GM21825 (cell line): ENCODE data around the gene ARHGAP4.

Source experiments
- ATAC-seq: cut with Tn5 transposase; IDR thresholded peaks from one replicate; pipeline ENCODE4 v1.9.1; 2021; ENCODE audit warnings: mild to moderate bottlenecking, moderate library complexity; ENCODE audit not compliant: unreplicated experiment

ARHGAP4 gene

DNA sequence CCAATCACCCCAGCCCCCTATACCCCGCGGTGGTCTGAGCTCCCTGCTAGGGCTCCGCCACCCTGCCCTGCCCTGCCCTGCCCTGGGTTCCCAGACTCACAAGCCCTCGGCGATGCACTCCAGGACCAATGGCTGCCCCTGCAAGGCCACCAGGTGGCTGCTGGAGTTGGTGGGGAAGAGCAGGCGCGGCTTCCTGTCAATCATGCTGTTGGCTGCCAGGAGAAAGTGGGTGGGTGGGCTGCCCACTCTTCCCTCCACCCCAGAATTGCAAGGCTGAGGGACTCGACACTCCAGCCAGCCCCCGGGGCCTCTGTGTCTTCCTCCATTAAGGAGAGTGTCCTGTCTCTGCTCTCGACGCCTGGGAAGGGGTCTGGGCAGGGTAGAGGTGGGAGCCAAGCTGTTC is 55.8 kb downstream of the ARHGAP4 start:
- ATAC-seq: no peak

DNA sequence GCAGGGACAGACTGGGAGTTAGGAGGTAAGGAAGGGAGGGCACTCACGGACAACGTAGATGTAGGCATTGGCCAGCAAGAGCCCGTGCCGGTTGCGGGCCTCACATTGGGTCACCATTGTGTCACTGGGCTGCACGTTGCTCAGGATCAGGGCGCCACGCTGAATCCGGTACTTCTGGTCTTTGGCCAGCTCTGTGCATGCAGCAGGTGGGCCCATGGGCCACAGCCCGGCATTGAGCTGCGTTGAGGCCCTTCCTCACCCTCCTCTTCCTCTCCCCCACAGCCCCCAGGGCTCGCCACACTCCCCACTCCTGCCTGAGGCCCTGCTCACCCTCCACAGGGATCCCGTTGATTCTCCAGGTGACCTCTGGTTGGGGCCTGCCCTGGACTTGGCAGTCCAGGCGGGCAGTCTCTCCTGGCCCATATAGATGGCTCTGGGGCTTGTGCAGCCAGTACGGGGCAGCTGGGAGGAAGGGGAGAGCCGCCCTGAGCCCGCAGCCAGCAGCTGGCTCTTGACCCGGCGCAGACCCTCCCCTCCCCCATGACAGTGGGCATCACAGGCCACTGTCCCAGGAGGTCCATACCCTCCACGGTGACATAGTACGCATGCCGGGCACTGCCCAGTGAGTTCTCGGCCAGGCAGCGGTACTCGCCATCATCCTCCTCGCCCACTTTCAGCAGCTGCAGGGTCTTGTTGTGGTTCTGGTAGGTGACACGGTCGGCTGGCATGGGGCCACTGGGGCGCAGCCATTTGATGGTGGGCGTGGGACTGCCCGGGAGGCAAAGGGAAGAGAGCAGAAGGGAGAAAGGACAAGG is 56.4 kb downstream of the ARHGAP4 start:
- ATAC-seq: no peak

DNA sequence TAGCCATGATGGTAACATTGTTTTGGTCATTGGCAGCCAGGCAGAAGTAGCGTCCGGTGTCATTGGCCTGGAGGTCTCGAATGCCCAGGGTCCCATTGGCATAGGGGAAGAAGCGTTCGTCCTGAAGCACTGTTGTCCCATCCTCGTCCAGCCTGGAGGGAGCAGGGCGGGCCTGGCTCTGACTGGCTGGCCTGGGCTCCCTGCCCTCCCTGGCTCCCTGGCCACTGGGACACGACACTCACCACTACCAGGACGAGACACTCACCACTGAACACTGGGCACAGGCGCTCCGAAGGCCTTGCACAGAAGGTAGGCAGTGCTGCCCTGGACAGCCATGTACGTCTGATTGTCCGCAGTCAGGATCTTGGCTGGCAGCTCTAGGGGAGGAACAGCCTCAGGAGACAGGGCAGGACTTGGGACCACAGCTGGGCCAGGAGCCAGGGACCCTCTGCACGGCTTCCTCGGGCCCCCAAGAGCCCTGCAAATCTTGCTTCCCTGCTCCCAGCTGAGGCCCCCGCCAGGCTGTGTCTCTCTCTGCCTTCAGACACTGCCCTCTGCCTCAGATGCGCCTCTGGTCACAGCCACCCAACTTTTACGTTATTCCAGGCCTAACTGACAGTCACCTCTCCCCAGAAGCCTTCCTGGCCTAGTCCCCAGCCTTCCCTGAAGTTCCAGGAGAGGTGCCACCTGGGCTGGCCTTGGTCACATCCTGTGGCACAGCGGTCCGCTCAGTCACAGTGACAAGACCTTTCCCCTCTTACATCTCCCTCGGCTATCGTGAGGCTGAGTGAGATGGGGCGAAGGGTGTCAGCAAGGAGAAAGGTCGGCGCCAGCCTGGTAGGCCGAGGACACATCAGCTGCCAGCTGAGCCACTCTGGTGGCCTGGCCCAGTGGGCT is 57.2 kb downstream of the ARHGAP4 start:
- ATAC-seq: no peak

DNA sequence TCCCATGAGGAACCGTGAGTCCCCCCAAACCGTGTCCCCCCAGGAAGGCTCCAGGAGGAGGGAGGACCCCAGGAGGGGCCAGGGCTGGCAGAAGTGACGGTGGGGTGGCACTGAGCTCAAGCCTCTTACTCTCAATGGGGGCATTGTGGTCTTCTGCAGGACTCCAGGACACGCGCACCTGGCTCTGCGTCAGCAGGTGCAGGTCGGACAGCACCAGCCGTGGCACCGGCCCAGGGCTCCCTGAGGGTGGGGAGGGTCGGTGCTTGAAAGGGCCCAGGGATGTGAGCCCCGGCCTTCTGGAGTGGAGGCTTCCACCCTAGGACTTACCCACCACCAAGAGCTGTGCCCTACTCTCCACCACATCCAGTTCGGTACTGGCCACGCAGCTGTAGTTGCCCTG is 58.4 kb downstream of the ARHGAP4 start:
- ATAC-seq: no peak

DNA sequence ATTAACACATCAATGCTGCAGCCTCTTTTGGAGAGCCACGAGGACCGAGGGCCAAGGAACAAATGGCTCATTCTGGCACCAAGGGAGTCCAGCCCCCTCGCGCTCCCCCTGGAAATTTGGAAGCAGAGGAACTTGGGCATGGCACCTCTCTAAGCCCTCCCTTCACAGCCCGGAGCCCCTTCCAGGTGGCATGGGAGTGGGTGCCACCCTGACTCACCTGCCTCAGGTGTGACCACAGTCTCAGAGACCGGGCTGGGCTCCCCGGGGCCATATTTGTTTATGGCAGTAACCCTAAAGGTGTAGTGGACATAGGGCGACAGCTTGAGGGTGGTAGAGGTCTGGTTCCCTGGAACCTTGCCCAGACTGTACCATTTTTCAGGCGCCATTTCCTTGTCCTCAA is 58.9 kb downstream of the ARHGAP4 start:
- no peak for ATAC-seq

DNA sequence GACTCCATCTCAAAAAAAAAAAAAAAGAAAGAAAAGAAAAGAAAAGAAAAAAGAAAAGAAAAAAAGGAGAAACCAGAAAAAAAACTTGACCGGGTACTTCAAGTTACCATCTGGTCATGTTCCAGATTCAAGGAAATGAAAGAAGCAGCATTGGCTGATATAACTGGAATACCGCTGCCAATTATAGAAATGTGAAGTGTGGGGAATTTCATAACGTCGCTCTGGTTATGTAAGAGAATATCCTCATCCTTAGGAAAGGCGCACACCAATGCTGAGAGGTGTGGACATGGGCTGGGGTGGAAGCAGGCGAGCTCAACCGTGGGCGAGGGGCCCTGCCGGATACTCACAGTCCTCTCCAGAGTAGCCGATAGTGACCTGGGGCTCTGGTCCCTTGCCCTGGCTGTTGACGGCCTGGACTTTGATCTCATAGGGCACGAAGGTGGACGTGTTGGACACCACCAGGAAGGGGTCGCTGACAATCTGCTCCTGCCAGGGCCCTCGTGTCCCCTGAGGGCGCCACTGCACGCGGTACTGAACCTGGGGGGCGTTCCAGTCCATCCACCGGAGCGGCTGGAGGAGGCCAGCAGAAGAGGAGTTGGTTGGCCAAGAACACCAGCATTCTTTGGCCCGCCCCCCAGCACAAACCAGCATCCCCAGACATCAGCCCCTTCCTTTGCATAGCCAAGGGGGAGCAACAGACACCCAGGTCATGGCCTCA is 59.6 kb downstream of the ARHGAP4 start:
- ATAC-seq: no peak

DNA sequence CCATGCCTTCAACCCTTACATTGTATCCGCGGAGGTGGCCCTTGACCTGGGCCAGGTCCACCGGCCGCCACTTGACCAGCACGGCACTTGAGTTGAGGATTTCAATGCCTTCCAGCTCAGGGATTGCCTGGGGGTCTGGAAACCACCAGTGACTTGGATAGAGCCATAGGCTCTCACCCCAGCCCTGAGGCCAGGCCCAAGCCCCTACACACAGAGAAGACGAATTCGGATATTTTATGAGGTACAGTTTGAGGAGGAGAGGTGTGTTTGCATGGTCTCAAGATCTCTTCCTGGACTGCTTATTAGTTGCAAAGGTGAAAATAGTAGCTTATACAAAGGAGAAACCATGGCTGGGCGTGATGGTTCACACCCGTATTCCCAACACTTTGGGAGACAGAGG is 60.4 kb downstream of the ARHGAP4 start:
- no peak for ATAC-seq

DNA sequence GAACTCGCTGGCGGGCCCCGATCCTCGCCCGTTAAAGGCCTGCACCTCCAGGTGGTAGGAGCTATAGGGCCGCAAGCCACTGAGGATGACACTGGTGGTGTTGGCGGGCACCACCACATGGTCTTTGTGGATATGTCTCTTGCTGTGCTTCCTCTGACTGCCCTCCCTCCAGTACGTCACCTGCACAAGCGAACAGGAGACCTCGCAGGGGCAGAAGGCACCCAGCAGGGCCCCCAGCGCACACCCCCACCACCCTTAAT is 60.8 kb downstream of the ARHGAP4 start:
- no peak for ATAC-seq

DNA sequence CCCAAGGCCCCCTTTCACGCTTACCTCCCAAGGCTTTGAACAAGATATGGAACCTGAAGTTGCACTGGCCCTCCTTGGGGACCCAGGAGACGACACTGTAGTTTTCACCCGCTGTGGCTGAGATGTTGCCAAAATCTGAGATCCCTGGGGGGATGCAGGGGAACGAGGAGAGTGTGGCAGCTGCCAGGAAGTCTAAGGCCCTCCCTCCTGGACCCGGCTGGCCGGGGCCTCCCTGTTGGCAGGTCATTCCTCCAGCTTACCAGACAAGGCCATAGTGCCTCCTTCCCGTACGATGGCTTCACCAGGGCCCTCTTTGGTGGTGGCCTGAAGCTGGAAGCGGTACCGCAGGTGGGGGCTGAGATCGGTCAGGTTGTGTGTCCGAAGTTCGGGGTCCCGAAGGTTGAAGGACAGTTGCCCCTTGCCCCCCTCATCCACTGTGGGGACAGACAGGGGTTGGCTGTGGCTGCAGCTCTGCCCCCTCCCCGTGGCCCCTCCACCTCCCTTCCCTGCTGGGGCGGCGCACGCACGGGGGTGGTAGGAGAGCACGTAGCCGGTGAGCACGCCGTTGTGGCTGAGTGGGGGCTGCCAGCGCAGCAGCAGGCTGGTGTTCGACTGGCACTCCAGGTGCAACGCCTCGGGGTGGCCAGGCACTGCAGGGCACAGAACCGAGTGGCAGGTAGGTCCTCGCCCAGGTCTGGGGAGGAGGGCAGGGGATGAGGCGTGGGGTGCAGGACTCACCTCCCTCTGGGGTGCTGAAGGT is 61.3 kb downstream of the ARHGAP4 start:
- ATAC-seq: no peak

DNA sequence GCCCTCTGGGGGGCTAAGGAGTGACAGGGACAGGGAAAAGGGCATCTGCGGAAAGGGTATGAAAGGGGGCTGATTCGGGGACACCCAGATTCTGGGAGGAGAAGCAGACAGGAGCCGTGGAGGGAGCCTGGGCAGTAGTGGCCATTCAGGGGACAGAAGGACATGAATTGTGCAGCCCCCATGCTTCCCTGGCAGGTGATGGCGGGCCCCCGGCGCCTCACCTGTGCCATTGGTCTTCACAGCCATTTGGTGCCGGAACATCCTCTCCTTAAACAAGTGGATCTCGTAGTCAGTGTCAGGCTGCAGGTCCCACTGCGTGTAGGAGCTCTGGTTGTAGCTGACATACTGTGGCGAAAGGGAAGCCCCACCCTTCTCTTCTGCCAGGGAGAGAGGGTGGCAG is 62.0 kb downstream of the ARHGAP4 start:
- no peak for ATAC-seq

DNA sequence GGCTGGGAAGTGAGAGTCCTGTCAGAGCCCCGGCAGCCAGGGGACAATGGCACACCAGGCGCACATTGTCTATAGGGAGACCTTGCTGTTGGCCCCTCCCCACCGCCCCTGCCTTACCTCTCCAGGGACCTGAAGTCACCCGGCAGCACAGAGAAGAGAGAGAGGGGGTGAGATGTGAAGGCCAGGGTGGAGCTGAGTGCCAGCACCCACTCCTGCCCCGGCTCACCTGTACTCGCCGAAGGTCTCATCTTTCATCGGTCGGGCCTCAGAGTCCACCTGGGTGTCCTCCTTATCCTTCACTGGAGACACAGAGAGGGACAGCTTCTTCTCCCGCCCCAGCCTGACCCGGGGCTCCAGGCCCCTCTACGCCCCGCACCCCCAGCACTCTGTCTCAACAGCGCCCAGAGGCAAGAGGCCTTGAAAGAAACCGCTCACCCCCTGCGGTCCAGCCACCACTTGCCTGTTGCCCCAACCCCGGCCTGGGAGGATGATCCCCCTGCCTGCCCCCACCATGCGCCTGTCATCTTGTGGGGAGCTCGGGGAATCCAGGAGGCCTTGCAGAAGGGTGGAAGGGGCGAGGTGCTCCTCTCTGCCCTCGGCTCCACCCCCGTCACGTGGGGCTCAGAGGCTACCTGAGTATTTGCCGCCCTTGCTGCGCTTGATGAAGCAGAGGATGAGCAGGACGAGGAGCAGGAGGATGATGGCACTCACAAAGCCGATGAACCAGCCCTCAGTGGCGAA is 62.6 kb downstream of the ARHGAP4 start:
- ATAC-seq: no peak

DNA sequence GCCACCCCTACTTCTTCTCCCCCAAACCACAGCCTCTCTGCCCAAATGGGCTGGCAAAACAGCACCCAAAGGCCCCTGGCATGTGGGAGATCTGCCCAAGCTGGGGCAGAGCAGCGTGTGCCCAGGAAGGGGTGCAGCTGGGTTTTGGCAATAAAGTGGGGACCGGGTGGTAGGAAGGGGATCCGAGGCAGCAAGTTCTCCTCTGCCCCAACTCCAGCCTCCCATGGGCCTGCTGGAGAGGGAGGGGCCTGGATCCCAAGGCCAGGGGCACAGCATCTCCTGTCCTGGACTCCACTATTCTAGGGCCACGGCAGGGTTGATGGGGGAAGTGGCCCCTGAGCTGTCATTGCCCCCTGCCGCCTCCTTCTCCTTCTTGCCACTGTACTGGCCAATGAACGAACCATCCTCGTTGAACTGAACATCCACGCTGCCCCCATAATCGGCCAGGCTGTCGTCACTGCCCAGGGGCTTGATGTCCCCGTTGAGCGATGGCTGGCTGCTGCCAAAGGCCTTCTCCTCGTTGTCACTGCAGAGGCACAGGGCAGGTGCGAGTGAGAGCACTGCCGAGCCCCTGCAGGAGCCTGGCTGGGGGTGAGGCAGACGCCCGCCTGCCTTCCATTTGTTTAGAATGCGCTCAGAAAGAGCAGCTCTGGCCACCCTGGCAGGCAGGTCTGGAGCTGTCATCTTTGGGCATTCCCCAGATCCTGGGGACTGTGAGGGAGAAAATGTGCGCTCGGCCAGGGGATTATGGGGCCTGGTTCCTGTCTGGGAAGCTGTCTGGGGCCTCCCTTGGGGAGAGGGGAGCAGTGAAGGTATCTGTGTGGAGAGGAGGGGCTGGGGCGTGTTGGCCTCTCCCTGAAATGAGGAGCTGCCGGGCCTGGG is 63.5 kb downstream of the ARHGAP4 start:
- no peak for ATAC-seq

DNA sequence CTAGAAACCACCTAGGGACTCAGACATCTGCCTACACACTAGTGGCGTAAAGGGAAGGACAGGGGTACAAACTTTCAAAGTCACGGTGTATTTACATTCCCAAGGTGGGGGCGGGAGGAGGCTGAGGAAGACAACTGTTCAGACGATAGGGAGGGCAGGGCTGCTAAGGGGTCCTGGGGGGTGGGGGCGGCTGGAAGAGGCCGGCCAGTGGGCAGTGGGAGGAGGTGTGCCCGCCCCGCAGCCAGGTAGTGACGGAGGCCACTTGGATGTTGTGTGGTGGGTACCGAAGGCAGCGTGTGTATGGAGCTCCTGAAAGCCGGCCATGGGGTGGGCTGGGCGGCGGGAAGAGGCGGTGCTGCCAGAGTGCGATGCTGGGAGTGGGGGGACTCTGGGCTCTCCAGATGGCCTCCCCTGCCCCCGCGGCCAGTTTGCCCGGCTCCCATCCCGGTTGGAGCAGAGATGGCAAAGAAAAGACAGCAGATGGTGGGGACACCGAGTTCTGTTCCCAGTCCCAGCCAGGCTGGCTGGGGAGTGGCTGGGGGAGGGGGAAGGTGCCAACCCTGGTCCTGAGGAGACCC is 64.2 kb downstream of the ARHGAP4 start:
- no peak for ATAC-seq

DNA sequence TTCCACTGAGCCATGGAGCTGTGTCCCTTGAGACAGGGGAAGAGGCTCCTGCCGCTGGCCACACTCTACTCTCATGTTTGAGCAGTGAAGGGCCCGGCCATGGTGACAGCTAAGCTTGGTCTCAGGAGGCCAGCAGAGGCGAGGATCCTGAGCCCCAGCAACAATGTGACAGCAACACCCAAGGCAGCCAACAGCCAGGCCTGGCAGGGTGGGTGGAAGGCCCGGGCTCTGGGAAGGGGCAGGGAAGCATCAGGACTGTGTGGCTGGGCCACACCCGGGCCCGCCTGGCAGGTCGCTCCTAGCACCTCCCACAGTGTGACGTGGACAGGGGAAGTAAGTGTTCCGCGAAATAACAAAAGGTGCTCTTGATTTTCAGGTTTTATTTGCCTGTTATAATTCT is 64.9 kb downstream of the ARHGAP4 start:
- ATAC-seq: no peak
